HEK293T (cell line): ENCODE measurements around the gene AGBL5.

Source experiments
- HDGF ChIP-seq: fragments of 450-650 bp; IDR thresholded peaks from 2 replicates; pipeline ENCODE4 v1.6.1; 2017; ENCODE audit warnings: antibody characterized with exemption, borderline replicate concordance
- L3MBTL2 ChIP-seq: fragments of 450-650 bp; conservative IDR thresholded peaks from 2 replicates; pipeline ENCODE4 v1.6.1; 2016; ENCODE audit warnings: mild to moderate bottlenecking
- SP1 ChIP-seq: fragments of 450-650 bp; IDR thresholded peaks from 2 replicates; pipeline ENCODE4 v1.6.1; 2017
- ZNF384 ChIP-seq: fragments of 450-650 bp; IDR thresholded peaks from 2 replicates; pipeline ENCODE4 v1.6.1; 2016

- TF ChIP-seq ZNF384 (no peak), HDGF (no peak), SP1 (no peak), L3MBTL2 (no peak)
Observed at GRCh38 chr2:27073782-27074181, 22.3 kb downstream of the AGBL5 start.
